ENCODE measurements around the gene DAB2IP.
A peak's percentile ranks its signal among the peaks of the same experiment; 100 is the strongest.
"Not testable (repeated sequence)": the region's sequence is repeated elsewhere in the genome, so short reads cannot be mapped to it uniquely, and the experiment has no call there.

The DAB2IP gene

GRCh38 chr9:121651295-121652020 is at the start of gene DAB2IP:
TSS of gene DAB2IP (plus strand) at chr9:121651634. CDS start at chr9:121651776, 142 bp downstream.
- peak; percentile 78 for DNase-seq (ENCODE audit: low spot score)

- DNase-seq (ENCODE audit: low spot score), result no peak
Observed at GRCh38 chr9:121603028-121603427, 48.4 kb upstream of the DAB2IP start.

GRCh38 chr9:121604242-121604641 is 47.2 kb upstream of the DAB2IP start:
- peak; percentile 31 for DNase-seq (ENCODE audit: low spot score)

- DNase-seq (ENCODE audit: low spot score), result peak; percentile 38
Observed at GRCh38 chr9:121604654-121605053, 46.8 kb upstream of the DAB2IP start.

GRCh38 chr9:121607434-121608167 is 43.8 kb upstream of the DAB2IP start:
- no peak for DNase-seq (ENCODE audit: low spot score)

GRCh38 chr9:121608168-121608853 is 43.1 kb upstream of the DAB2IP start:
- no peak for DNase-seq (ENCODE audit: low spot score)

GRCh38 chr9:121609822-121610637 is 41.4 kb upstream of the DAB2IP start:
- DNase-seq (ENCODE audit: low spot score), result no peak

GRCh38 chr9:121610638-121610953 is 40.8 kb upstream of the DAB2IP start:
- no peak for DNase-seq (ENCODE audit: low spot score)

GRCh38 chr9:121612511-121612998 is 38.9 kb upstream of the DAB2IP start:
- no peak for DNase-seq (ENCODE audit: low spot score)

GRCh38 chr9:121613009-121613752 is 38.3 kb upstream of the DAB2IP start:
- no peak for DNase-seq (ENCODE audit: low spot score)

GRCh38 chr9:121616123-121616755 is 35.2 kb upstream of the DAB2IP start:
- DNase-seq (ENCODE audit: low spot score), result no peak

GRCh38 chr9:121618504-121618903 is 32.9 kb upstream of the DAB2IP start:
- no peak for DNase-seq (ENCODE audit: low spot score)

GRCh38 chr9:121618910-121619309 is 32.5 kb upstream of the DAB2IP start:
- not testable (repeated sequence) for DNase-seq (ENCODE audit: low spot score)

GRCh38 chr9:121619545-121620324 is 31.7 kb upstream of the DAB2IP start:
- DNase-seq (ENCODE audit: low spot score), result no peak

GRCh38 chr9:121620325-121620673 is 31.1 kb upstream of the DAB2IP start:
- DNase-seq (ENCODE audit: low spot score), result no peak

- no peak for DNase-seq (ENCODE audit: low spot score)
Observed at GRCh38 chr9:121620777-121621449, 30.5 kb upstream of the DAB2IP start.

- no peak for DNase-seq (ENCODE audit: low spot score)
Observed at GRCh38 chr9:121622387-121623203, 28.8 kb upstream of the DAB2IP start.

- not testable (repeated sequence) for DNase-seq (ENCODE audit: low spot score)
Observed at GRCh38 chr9:121623430-121623829, 28.0 kb upstream of the DAB2IP start.

- DNase-seq (ENCODE audit: low spot score), result no peak
Observed at GRCh38 chr9:121625590-121625989, 25.8 kb upstream of the DAB2IP start.

Data from globus pallidus (tissue), 1 donor.